GM18505 (cell line): Measurements from ENCODE around the gene MBD6.
"Not testable (repeated sequence)": the region's sequence is repeated elsewhere in the genome, so short reads cannot be mapped to it uniquely, and the experiment has no call there.

Experiments used
- ATAC-seq: cut with Tn5 transposase; IDR thresholded peaks from one replicate; pipeline ENCODE4 v1.9.1; 2021; ENCODE audit not compliant: unreplicated experiment
- POLR2A ChIP-seq: IDR thresholded peaks from 4 replicates; pipeline ENCODE4 v1.6.1; 2011; ENCODE audit warnings: borderline replicate concordance; ENCODE audit not compliant: insufficient read depth, insufficient read length; ENCODE audit errors: extremely low read depth

The MBD6 gene

DNA sequence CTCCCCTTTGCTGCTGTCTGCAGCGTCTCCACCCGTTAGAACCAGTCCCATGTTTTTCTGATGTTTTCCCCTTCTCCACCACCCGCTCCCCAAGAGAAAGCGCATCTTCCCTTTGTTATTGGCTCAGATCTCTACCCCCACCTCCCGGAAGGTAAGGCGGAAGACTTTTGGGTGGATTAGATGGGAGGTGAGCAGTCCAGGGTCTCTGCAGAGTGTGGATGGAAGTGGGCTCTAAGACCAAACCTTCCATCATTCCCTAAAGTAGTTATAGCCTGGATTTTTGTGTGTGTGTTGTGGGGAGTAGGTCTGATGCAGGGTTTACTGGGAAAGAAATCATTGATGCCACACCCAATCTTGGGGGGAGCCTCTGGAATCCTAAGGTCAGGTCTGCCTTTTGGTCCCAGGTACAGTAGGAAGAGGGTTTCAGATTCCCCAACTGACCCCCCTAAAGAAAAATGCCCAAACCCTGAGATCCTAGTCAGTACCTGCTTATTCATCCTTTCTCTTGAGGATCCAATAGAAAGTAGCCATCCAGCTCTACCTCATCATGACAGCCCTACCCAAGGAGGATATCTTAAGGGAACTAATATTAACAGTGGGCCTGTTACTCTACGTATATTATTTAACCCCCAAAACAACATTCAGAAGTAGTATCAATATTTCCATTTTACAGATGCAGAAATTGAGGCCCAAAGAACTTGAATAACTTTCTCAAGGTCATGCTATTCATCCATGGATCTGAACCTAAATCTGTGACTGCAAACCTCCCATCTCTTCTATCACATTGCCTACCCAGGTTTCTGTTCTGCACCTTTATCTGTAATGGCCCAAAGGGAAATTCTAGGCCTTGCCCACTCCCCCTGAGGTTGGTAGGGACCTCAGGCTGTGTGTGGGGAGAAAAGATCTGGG, 28.3 kb downstream of the MBD6 start:
- no peak for ATAC-seq
- no peak for TF ChIP-seq POLR2A

DNA sequence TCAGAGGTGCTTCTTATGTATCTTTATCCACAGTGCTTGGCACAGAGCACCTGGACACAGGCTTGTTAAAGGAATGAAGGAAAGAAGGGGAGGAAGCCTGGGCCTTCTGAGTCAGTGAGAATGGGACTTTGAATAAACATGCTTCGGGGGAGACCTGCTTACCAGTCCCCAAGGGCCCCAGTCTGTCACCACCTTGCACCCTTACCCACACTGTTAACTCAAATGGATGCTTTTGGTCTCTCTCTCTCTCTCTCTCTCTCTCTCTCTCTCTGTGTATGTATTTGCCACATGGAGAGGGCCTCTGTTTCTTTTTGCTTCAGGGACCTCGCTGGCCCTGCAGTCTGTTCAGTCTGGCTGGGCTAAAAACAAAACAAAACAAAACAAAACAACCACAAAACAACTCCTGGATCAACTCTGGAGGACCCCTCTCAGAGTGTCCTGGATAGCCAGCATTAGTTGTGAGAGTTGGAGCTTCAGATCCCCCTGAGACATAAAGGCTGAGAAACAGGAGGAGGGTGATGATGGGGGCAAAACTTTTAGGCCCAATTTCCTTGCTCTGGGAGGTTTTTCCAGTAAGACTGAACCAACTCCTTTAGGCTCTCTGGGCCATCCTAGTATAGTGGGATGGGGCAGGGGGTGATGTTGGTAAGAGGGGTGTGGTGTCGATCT, 29.1 kb downstream of the MBD6 start:
- ATAC-seq: no peak
- no peak for TF ChIP-seq POLR2A

DNA sequence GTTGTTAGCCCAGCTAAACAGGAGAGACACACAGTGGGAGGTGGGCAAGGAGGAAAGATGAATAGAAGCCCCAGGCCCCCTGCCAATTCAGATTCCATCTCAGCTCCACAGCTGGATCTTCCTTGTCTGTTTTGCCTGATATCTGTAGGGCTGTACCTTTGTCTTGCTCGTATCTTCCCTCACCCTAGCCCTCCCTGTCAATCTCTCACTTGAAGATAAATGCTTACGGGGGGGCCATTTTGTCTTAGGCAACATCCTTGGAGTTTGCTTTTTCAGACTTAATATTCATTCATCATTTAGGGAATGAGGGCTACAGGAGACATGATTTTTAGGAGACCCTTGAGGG, 29.7 kb downstream of the MBD6 start:
- ATAC-seq: no peak
- TF ChIP-seq POLR2A: no peak

DNA sequence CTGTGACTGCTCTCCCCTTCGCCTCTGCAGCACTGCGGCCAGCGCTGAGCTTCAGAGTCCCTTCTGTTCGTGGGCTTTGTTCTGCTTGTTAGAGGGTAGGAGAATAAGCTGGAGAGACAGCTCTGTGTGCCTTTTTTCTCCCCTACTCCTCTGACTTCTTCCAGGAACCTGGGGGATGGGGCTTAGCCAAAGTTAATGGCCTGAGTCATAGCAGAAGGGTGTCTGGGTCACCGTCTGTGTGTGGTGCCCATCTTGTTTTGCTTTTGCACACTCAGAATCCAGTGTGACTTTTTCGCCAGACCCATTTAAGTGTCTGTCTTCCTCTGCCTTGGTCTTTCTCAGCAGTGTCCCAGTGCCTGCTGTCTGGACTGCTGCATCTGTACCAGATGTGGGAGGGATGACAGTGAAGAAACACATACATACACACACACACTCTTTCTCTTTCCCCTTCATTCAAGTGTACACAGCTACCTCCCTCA, 30.2 kb downstream of the MBD6 start:
- TF ChIP-seq POLR2A: no peak
- no peak for ATAC-seq

DNA sequence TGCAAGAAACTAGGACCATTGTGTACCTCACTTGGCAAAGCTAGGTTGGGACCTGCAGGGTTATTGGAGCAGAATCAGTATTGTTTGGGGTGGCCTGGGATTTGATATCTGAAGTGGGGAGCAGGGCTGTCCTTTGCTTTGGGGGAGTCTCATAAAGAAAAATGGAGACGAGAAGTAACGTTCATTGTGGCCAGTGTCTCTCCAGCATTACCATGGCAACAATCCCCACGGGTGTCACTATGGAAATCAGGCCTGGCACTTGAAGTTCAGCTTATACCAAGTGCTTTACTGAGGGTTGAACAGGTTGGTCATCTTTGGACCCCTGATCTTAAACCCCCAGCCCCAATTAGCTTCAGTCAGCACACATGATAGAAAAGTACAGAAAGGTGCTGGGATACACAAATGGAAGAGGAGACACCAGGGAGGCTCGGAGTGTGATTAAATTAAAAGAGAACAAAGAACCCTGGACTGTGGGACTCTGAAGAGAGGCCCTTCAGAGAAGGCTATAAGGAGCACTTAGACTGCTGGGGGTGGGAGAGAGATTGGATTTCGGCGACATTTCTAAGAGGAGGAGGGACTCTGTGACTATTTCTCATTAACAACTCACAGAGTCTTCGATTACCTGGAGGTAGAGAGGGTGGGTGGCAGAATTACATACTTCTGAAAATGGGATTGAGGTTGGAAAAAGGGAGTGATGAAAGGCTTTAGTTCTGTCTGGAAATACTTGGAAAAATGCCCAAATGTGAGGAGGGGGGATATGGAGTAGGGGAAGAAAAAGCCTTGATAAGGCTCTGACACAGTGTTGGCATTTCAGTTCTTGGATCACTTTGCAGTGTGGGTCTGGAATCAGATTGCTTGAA, 30.9 kb downstream of the MBD6 start:
- no peak for ATAC-seq
- TF ChIP-seq POLR2A: no peak

DNA sequence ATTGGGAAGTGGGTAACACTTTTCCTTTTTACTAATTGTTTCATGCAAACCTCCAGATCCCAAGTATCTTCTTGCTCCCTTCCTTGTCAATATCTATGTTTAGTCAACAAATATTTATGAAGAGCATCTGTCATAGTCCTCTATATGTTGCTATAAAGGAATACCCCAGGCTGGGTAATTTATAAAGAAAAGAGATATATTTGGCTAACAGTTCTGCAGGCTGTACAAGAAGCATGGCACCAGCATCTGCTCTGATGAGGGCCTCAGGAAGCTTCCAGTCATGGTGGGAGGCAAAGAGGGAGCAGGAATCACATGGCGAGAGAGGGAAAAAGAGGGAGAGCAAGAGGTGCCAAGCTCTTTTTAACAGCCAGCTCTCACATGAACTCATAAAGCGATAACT, 31.8 kb downstream of the MBD6 start:
- ATAC-seq: no peak

DNA sequence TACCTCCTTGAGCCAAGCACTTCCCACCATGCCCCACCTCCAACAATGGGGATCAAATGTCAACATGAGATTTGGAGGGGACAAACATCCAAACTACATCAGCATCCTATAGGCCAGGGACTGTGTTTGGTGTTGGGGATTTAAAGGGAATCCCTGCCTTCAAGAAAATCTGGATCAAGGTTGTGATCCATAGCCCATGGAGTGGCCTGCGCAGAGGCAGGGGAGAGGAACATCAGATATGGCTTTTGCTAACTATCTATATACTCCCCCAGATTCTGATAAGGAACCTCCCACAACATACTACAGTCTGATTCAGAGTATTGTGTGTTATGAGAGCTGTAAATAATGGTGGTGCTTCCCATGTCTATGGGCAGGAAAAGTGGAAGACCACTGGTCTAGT, 32.3 kb downstream of the MBD6 start:
- TF ChIP-seq POLR2A: no peak
- no peak for ATAC-seq

More for the DNA sequence above, 31.8 kb downstream of the MBD6 start:
- no peak for TF ChIP-seq POLR2A

DNA sequence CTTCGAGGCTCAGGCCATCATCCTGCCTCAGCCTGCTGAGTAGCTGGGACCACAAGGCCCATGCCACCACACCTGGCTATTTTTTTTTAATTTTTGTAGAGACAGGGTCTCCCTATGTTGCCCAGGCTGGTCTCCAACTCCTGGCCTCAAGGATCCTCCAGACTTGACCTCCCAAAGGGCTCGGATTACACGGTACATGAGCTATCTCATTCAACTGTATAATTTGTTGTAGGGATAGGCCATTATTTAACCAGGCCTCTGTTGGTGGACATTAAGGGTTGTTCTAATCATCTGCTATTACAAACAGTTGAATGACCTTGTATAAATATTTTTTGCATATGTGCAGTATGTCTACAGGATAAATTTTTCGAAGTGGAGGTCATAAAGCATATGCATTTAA, 36.2 kb downstream of the MBD6 start:
- ATAC-seq: no peak
- no peak for TF ChIP-seq POLR2A

DNA sequence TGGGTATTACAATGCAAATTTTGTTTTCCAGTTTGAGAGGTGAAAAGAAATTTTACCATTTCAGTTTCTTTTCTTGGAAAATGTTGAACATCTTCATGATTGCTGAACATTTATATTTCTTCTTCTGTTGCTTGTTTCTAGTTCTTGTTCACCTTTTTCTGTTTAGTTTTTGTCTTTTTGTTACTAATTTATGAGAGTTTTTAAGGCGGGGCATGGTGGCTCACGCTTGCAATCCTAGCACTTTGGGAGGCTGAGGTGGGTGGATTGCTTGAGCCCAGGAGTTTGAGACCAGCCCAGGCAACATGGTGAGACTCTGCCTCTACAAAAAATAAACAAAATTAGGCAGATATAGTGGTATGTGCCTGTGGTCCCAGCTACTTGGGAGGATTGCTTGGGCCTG, 37.9 kb downstream of the MBD6 start:
- no peak for TF ChIP-seq POLR2A

DNA sequence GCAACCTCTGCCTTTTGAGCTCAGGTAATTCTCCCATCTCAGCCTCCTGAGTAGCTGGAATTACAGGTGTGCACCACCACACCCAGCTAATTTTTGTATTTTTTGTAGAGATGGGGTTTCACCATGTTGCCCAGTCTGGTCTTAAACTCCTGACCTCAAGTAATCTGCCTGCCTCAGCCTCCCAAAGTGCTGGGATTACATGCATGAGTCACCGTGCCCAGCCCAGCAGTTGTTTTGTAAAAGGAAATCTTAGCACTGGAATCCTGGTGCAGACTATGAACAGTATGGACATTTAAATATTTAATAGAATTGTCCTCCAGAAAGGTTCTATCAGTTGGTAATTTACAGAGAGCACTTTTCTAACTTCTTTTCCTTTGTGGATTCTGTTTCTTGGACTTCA, 38.5 kb downstream of the MBD6 start:
- not testable (repeated sequence) for ATAC-seq

More for the DNA sequence above, 37.9 kb downstream of the MBD6 start:
- ATAC-seq: no peak

DNA sequence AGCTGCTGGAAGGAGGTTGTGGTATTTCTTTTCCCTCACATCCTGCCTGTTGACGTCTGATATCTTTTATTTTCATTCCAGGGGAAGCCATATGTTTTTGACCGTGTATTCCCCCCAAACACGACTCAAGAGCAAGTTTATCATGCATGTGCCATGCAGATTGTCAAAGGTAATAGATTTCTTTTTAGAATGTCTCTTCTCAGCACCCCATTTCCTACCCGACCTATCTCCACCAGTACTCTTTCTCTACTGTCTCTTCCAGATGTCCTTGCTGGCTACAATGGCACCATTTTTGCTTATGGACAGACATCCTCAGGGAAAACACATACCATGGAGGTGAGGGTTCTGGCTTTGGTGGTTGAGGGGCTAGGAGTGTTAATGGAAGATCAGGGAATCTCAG, 40.7 kb downstream of the MBD6 start:
- ATAC-seq: no peak
- no peak for TF ChIP-seq POLR2A

DNA sequence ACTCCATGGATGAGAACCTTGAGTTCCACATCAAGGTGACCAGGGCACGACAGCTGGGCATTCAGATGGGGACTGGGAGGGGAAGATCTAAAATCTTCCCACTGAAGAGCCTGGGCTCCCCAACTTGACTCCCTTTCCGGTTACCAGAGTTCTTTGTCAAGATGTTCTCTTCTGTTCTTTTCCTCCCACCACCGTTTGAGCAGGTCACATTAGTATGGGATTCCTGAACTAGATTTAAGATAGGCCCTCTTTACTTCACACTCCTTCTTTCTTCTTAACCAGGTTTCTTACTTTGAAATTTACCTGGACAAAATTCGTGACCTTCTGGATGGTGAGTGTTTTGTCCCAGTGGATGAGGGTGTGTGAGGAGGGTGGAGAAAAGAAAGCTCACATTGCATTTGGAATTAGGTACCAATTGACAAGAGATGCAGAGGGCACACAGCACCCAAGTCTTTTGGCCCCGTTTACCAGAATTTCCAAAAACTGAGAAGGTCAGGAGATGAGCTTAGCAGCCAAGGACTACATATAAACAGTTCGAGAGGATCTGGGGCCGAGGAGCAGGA, 41.6 kb downstream of the MBD6 start:
- no peak for ATAC-seq
- TF ChIP-seq POLR2A: no peak

DNA sequence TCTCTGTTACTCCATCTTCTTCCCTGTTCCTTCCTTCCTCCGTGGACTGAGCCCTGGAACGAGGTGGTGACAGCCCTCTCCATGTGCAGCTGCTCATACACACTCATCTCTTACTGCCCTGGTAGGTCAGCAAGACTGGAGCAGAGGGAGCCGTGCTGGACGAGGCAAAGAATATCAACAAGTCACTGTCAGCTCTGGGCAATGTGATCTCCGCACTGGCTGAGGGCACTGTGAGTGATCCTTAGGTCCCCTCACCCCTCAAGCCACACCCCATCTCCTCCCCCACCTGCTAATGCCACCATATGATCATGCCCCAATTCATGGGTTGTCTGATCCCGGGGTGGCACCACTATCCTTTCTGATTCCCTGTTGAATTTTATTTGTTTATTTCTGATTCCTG, 46.2 kb downstream of the MBD6 start:
- TF ChIP-seq POLR2A: no peak
- no peak for ATAC-seq
